HG02885 (cell line): ENCODE data around the gene IKZF4.
A peak's percentile ranks its signal among the peaks of the same experiment; 100 is the strongest.
"Not testable (repeated sequence)": the region's sequence is repeated elsewhere in the genome, so short reads cannot be mapped to it uniquely, and the experiment has no call there.

Experiments
- ATAC-seq: cut with Tn5 transposase; IDR thresholded peaks from one replicate; pipeline ENCODE4 v1.9.1; 2021; ENCODE audit warnings: mild to moderate bottlenecking; ENCODE audit not compliant: unreplicated experiment, poor library complexity

IKZF4 gene

GRCh38 chr12:56037161-56037560, 16.3 kb downstream of the IKZF4 start:
- no peak for ATAC-seq

GRCh38 chr12:56038022-56038655, 17.3 kb downstream of the IKZF4 start:
- ATAC-seq = no peak

DNA sequence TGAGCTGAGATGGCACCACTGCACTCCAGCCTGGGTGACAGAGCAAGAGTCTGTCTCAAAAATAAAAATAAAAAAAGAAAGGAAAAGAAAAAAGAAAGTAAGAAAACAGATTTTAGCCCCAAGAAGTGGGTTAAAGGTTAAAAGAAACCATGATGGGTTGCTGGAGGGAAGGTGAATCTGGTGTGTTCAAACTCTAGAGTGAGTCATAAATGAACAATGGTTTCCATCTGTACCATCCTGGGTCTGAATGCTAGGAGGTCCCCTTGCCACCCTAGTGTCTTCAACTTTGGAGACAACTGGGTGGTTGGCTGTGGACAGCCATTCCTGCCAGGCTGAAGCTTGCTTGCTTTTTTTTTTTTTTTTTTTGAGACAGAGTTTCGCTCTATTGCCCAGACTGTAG, 19.3 kb downstream of the IKZF4 start:
- ATAC-seq = no peak

GRCh38 chr12:56040963-56041551, 20.2 kb downstream of the IKZF4 start:
- ATAC-seq = no peak

GRCh38 chr12:56041552-56042429, 20.9 kb downstream of the IKZF4 start, which contains the start of gene RPS26:
RPS26 (plus strand) TSS chr12:56041918; CDS start chr12:56042167, 249 bp downstream.
- ATAC-seq = peak; percentile 93

DNA sequence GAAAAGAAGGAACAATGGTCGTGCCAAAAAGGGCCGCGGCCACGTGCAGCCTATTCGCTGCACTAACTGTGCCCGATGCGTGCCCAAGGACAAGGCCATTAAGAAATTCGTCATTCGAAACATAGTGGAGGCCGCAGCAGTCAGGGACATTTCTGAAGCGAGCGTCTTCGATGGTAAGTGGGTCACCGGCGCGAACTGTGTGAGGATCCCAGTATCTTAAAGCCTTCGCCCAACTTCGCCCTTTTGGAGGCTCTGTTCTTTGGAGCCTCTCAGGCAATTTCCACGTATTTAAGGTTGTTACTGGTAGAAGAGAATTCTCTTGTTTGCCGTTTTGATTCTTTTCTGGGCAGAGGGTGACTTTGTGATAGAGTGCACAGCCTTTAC, 21.6 kb downstream of the IKZF4 start:
- not testable (repeated sequence) for ATAC-seq

- no peak for ATAC-seq
Measured at GRCh38 chr12:56042843-56043242, 22.0 kb downstream of the IKZF4 start.

DNA sequence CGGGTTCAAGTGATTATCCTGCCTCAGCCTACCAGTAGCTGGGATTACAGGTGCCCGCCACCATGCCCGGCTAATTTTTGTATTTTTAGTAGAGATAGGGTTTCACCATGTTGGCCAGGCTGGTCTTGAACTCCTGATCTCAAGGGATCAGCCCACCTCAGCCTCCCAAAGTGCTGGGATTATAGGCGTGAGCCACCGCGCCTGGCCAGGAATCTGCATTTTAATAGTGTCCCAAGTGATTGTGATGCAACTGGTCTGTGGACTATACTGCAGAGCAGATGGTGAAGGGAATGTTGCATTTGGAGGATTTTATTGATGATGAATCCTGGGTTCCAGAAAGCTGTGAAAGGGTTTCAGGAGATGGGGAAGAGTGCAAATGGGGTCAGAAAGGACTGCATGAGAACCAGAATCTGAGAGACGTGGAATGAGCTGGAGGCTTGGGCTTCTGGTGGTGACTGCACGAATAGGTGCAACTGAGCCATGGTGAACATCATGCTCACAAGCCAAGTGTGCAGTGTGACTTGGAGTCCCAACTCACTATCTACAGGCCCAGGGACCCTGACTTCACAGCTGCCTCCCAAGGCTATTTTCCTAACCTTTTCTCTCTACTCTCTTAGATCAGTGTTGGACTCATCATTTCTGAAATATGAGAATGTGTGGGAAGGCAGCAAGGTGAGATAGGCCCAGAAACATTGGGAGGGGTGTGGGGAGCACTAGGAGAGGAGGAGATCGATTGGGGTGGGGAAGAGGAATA, 25.4 kb downstream of the IKZF4 start:
- no peak for ATAC-seq

GRCh38 chr12:56053407-56053893, 32.6 kb downstream of the IKZF4 start:
- ATAC-seq = no peak

GRCh38 chr12:56059964-56060363, 39.1 kb downstream of the IKZF4 start:
- ATAC-seq = not testable (repeated sequence)

- ATAC-seq = no peak
Measured at GRCh38 chr12:56061982-56062381, 41.1 kb downstream of the IKZF4 start.

DNA sequence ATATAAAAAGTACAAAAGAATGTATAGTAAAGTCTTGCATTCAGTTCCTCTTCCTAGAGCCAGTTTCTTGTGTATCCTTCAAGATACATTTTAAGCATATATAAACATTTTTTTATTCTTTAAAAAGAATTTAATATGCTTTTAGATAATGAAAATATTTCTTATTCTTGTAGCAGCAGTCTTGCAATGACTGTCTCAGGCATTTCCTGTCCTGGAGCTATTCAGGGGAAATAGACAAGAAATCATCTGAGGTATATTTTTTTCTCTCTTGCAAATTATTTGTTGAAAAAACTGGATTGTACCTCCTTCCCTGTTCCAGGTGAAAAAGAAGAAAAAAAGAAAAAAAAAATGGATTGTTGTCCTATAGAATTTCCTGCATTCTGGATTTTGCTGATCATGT, 42.2 kb downstream of the IKZF4 start:
- no peak for ATAC-seq

DNA sequence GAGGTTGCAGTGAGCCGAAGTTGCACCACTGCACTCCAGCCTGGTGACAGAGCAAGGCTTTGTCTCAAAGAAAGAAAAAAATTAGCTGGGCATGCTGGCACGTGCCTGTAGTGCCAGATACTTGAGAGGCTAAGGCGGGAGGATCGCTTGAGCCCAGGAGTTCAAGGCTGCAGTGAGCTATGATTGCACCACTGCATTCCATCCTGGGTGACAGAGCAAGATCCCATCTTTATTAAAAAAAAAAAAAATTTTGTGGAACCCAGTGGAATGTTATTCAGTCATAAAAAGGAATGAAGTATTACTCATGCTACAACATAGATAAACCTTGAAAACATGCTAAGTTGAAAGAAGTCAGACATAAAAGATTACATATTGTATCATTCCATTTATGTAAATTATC, 50.8 kb downstream of the IKZF4 start:
- ATAC-seq = no peak

DNA sequence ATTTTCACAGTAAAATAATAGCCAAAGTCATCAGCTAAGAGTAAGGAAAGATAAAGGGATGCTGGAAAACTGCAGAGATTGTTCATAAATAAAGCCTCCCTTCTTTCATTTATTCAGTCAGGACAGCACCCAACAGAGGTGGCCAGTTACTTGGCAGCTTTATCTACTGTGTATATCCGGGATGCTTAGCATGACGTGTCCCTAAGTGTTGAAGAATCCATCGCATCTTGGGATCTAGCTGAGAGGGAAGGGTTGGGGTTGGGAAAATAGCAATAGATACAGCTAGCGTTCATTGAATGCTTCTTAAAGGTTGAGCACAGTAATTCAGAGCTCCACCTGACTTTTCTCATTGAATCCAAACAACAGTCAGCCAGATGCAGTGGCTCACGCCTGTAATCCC, 53.6 kb downstream of the IKZF4 start:
- ATAC-seq = no peak

DNA sequence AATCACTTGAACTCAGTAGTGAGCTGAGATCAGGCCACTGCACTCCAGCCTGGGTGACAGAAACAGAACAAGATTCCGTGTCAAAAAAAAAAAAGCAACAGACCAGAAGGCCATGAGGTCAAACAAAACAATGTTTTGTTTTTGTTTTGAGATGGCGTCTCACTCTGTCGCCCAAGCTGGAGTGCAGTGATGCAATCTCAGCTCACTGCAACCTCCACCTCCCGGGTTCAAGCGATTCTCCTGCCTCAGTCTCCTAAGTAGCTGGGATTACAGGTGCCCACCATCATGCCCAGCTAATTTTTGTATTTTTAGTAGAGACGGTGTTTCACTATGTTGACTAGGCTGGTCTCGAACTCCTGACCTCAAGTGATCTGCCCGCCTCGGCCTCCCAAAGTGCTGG, 57.1 kb downstream of the IKZF4 start:
- ATAC-seq = not testable (repeated sequence)

DNA sequence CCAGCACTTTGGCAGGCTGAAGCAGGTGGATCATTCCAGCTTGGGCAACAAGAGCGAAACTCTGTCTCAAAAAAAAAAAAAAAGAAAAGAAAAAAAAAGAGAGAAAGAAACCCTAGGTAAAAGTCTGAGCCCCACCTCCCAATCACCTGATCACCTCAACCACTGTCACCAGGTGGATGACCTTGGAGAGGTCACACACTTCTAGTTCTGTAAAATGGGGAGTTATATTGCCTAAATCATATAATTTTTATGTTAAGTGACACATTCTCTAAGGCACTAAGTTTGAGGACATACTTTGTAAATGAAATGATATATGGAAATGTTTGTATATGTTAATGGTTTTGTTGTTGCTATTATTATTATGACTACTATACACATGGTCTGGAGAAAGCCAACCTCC, 57.6 kb downstream of the IKZF4 start:
- no peak for ATAC-seq

DNA sequence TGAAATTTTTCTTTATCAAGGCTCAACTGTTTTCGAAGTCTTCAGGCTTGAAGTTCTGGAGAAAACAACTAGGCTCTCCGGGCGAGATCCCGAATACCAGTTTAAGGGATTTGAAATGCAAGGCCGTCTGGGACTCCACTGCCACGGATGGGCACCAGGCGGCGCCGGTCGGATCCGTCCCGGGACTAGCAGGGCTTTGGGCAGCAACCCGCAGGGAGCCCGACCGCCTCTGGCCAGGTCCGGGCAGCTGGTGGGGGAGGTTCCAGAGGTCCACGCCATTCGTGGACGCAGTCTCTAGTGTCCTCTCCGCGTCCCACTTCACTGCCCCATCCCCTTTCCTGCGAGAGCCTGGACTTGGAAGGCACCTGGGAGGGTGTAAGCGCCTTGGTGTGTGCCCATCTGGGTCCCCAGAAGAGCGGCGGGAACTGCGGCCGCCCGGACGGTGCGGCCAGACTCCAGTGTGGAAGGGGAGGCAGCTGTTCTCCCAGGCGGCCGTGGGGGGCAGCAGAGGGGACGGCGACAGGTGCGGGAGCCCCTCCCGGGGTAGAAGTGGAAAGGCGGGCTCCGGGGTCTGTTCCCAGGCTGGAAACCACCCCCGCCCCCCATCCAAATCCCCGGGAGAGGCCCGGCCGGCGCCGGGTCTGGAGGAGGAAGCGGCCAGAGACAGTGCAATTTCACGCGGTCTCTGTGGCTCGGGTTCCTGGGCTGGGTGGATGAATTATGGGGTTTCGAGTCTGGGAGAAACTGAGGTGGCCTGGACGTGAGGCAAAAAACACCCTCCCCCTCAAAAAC, 58.3 kb downstream of the IKZF4 start:
- peak; percentile 70 for ATAC-seq

DNA sequence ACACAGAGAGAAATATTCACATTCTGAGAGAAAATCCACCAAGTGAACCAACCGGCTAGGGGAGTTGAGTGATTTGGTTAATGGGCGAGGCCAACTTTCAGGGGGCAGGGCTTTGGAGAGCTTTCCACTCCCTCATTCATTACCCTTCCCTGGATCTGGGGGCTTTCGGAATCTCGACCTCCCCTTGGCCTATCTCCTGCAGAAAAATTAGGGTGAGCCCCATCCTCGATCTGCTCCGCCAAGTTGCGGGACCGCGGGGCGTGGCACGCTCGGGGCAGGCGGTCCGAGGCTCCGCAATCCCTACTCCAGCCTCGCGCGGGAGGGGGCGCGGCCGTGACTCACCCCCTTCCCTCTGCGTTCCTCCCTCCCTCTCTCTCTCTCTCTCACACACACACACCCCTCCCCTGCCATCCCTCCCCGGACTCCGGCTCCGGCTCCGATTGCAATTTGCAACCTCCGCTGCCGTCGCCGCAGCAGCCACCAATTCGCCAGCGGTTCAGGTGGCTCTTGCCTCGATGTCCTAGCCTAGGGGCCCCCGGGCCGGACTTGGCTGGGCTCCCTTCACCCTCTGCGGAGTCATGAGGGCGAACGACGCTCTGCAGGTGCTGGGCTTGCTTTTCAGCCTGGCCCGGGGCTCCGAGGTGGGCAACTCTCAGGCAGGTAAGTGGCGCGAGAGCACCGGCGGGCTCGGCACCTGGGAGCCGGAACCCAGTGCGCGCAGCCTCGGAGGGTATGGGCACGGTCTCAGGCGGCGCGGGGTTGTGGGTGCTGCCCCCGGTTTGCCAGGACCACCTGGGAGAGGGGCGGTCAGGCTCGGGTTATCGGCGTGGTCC, 59.1 kb downstream of the IKZF4 start, which contains the start of gene ERBB3:
ERBB3 (plus strand) TSS at position 443 of the 833 bp plus-strand sequence; CDS start at position 579, 136 bp downstream.
- peak; percentile 37 for ATAC-seq
